Measurements from ENCODE around the gene ABLIM2.

The ABLIM2 gene

DNA sequence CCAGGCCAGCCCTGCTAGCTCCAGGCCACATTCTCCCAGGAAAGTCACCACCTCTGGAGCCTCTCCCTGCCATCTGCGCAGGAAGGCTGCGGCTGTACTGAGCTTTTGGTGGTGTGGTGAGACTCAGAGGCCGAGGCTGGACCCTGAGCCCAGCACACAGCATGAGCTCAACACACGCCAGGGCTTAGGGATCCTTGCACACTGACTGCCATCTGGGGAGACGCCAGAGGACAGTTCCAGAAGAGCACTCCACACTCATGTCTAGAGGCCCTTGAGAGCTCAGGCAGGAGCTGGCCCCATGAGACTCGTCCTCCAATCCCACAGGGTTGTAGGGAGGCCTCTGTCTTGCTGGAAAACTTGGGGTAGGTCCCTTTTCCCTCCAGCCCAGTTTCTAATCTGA, 40.6 kb downstream of the ABLIM2 start:
- Mint-ChIP-seq H3K27ac (no peak overlapping the region), H3K4me1 (peaks cover 23% of the 10 kb centered on the region), H3K27me3 (peaks cover 15% of the 10 kb centered on the region), H3K9me3 (no peaks in the 10 kb centered on the region), H3K4me3 (no peak overlapping the region)
- ATAC-seq (no peak), DNase-seq (no peak)

DNA sequence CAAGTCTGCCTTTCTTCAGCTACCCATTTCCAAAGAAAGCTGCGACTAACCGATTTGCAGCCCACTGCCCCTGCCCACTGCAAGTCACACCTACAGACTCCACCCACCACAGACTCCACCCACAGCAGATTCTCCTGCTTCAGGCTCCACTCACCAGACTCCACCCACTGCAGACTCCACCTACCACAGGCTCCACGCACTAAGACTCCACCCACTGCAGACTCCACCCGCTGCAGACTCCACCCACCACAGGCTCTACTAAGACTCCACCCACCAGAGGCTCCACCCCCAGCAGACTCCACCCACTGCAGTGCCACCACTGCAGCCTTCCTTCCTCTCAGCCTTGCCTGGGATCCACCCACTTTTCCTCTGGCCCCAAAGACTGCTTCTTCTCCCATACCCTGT, 41.3 kb downstream of the ABLIM2 start:
- Mint-ChIP-seq H3K4me3 (no peak overlapping the region), H3K27ac (peak overlapping the region in 1 of 2 donors; percentile 27), H3K4me1 (peaks cover 23% of the 10 kb centered on the region), H3K9me3 (no peaks in the 10 kb centered on the region), H3K27me3 (peaks cover 12% of the 10 kb centered on the region)
- ATAC-seq, result peak; percentile 38
- DNase-seq, result peak; percentile 9 to 23

DNA sequence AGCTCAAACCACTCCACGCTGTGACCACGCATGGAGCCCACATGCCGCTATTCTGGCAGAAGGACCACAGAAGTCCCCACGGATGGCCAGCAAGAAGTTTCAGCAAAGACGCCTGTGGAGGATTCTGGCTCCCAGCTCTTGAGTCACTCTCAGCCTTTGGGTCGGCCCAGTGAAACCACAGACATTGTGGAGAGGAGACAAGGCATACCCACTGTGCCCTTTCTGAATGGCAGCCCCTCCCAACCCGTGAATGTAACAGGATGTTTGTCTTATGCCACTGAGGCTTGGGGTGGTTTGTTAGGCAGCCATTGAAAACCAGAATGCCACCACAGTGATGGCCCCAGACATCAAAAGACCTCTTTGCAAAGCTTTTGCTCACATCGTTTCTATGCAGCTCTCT, 42.7 kb downstream of the ABLIM2 start:
- H3K27ac Mint-ChIP-seq, result no peak overlapping the region
- no peak for DNase-seq
- ATAC-seq, result peak; percentile 62
- H3K4me1 Mint-ChIP-seq, result peaks cover 23% of the 10 kb centered on the region
- no peaks in the 10 kb centered on the region for H3K9me3 Mint-ChIP-seq
- no peak overlapping the region for H3K4me3 Mint-ChIP-seq
- H3K27me3 Mint-ChIP-seq, result peaks cover 8% of the 10 kb centered on the region

DNA sequence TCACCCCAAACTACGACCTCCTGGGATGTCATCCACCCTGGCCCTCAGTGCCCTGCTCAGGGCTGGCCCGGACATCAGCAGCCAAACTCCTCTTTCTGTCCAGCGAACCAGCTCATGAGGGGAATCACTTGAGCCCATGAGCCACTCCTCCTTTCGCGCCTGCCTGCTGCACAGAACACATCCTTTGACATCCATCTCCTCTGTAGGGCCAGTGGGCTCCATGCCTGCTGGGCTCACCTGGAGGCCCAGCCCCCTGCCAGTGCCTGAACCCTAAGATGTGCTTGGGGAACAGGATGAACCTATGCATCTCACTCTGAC, 43.5 kb downstream of the ABLIM2 start:
- ATAC-seq, result no peak

DNA sequence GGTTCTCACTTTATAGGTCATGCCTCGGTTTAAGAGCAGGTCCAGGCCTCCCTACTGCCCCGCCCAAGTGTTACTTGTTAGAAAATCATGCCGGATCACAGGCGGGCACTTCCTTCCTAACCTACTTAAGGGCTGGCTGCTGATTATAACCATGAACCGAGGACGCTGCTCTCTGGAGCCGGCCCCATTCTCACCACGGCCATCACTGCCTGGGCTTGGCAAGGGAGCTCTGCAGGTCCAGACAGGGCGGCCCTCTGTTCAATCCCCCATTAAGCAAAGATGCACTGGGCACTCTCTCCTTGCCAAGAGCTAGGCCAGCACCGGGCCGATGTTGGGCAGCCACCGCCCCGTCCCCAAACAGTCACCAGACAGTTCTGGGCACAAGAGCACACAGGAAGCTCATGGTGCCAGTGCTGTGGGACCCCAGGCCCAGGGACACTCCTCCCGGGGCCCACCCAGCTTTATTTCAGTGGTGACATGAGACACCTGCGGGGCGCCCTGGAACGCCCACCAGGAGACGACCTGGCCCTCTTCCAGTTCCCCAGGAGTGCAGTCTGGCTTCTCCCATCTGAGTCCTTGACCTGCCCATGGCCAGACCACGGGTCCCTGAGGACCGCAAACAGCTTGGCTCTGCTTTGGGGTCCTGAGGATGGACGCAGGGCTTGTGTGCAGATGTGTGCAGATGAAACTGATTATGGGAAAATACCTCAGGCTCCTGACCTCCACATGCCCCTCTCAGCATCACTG, 44.0 kb downstream of the ABLIM2 start:
- no peak for ATAC-seq

More for the DNA sequence above, 43.5 kb downstream of the ABLIM2 start:
- Mint-ChIP-seq H3K27ac (no peak overlapping the region), H3K4me1 (peaks cover 23% of the 10 kb centered on the region), H3K27me3 (peaks cover 8% of the 10 kb centered on the region), H3K4me3 (no peak overlapping the region), H3K9me3 (no peaks in the 10 kb centered on the region)
- DNase-seq, result no peak

DNA sequence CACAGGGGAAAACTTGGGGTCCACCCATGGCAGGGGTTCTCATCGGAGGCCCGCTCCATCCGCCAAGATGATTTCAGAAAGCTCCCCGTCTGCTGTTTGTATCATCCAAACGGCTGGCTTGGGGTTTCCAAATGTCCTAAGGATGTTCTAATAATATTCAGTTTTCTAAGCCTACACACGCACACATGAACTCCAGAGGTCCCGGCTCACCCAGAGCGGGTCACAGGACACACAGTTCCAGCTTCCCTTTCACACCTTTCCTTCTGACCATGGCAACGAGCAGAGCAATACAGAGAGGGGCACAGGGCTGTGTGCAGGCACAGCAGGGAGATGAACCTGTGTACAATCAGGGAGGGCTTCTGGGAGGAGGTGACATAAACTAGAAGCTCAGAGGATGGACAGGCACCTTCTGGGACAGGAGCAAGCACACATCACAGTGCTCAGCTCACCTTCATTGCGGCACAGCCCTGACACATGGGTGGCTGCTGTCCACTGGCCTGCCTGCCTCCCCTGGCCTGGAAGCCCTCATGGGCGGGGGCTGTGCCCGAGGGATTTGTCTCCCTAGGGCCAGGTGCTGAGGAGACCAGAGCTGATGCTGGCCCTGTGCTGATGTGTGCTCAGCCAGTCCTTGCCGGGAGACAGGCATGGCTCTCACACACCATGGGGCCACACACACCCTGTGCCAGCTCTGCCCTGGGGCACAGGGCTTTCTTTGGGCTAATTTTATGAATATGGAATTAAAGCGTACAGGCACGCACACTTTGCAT, 44.8 kb downstream of the ABLIM2 start:
- peaks cover 19% of the 10 kb centered on the region for H3K27me3 Mint-ChIP-seq
- no peak for ATAC-seq
- H3K4me3 Mint-ChIP-seq, result no peak overlapping the region
- H3K27ac Mint-ChIP-seq, result peak overlapping the region in 1 of 2 donors; percentile 24
- no peaks in the 10 kb centered on the region for H3K9me3 Mint-ChIP-seq
- DNase-seq, result no peak
- peaks cover 23% of the 10 kb centered on the region for H3K4me1 Mint-ChIP-seq

More for the DNA sequence above, 44.0 kb downstream of the ABLIM2 start:
- Mint-ChIP-seq H3K27ac (no peak overlapping the region), H3K9me3 (no peaks in the 10 kb centered on the region), H3K4me3 (no peak overlapping the region), H3K27me3 (peaks cover 11% of the 10 kb centered on the region), H3K4me1 (peaks cover 23% of the 10 kb centered on the region)
- no peak for DNase-seq

DNA sequence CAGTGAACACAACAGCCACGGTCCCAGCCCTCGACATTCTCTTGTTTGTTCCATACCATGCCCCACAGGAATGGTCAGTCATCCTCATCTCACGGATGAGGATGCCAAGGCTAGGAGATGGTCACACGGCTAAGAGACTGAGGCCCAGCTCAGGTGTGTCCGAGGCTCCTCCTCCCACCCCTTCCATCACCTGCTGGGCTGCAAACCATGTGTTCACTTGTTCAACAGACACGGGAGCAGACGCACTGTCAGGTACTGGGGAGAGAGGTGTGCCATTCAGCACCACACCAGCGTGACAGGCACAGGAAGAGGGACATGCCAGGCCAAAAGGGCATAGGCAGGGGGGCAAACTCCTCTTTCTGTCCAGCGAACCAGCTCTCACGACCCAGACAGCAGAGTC, 45.9 kb downstream of the ABLIM2 start:
- ATAC-seq, result no peak
- Mint-ChIP-seq H3K4me1 (peaks cover 23% of the 10 kb centered on the region), H3K4me3 (no peak overlapping the region), H3K9me3 (no peaks in the 10 kb centered on the region), H3K27me3 (peaks cover 21% of the 10 kb centered on the region), H3K27ac (no peak overlapping the region)
- no peak for DNase-seq

DNA sequence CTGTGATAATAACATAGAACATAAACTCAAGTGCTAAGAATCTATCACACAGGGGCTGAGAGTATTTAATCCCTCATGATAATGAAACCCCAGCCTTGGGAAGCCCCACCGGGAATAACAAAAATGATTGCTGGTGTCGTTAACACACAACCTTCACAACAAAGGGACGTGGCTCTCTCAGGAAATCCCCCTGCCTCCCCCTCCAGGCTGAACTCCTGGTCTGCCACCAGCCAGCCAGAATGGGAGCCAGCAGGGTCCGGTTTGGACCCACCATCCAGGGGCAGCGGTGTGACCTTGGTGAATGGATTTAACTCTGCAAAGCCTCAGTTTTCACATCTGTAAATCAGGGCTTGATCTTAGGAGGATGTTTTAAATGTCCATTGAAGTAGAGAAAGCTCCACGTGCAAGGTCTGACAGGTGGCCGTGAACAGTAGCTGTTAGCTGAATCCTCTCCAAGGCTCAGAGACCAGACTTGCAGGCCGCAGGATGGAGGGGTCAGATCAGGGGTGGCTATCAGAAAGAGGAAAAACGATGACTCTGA, 46.5 kb downstream of the ABLIM2 start:
- no peak for ATAC-seq
- no peaks in the 10 kb centered on the region for H3K9me3 Mint-ChIP-seq
- peaks cover 17% of the 10 kb centered on the region for H3K4me1 Mint-ChIP-seq
- H3K27me3 Mint-ChIP-seq, result peaks cover 15% of the 10 kb centered on the region
- H3K4me3 Mint-ChIP-seq, result no peak overlapping the region
- no peak for DNase-seq
- no peak overlapping the region for H3K27ac Mint-ChIP-seq

DNA sequence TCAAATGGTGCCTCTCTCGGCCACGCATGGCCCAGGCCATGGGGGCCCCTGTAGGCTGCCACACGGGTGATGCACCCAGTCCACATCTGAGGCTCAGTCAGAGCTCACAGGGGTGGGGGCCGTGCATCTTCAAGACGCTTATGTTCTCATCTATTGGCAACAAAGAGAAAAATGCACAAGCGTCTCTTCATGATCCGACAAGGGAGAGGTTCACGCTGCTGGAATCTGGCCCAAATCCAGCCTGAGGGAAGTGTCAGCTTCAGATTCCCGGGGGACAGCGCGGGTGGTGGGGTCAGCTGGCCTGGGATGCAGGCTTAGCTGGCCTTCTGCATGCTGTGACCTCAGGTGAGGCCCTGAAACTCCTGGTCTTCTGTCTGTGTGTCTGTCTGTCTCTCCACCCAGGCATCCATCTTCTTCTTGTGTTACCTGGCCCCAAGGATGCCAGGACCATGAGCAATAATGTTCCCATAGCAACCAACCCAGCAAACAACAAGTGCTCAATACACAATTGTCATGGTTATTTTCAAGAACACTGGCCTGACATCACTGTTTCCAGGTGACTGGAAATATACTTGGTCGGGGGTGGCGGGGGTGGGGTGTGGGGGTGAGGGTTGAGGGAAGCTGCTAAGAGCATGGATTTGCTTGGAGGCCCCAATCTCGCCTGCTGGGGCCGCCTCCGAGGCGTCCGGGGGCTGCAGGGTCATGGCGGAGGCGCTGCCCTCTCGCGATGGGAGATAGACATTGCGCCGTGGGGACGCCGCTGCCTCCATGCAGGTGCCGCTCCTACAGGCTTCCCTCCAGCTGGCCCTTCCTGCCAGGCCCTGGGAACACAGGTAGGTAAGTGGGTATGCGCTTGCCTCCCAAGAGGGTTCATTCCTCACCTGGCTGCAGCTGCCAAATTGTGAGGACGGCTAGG, 48.3 kb downstream of the ABLIM2 start:
- Mint-ChIP-seq H3K27ac (no peak overlapping the region), H3K27me3 (peaks cover 13% of the 10 kb centered on the region), H3K9me3 (no peaks in the 10 kb centered on the region), H3K4me3 (no peak overlapping the region), H3K4me1 (peaks cover 1% of the 10 kb centered on the region)
- DNase-seq (no peak), ATAC-seq (no peak)

DNA sequence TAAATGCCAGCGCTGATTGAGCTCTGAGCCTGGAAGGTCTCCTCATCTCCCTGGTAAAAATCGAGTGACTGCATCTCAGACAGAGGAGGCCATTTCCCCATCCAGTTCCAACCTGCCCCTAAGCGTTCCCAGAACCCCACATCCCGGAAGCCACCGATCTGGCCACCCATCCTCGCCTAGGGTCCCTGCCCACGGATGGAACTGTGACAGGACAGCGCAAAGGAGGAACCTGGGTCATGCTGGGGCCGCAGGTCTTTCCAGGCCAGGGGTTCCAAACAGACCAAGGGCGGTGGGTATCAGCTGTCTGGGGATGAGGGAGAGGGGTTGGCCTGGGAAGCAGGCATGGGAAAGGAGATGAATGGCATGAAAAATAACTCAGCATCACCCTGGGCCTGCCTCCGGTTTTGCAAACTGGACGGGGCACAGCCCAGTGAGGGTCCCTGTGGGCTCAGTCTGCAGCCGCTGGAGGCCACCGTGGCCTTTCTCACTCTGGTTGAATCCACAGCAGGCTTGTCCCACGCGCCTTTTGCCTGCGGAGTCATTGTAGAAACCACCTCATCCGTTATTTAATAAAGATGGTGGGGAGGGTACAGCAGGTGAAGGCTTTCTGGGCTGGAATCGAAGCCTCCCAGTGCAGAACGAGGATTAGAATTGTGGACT, 49.1 kb downstream of the ABLIM2 start:
- H3K9me3 Mint-ChIP-seq, result no peaks in the 10 kb centered on the region
- no peak for ATAC-seq
- DNase-seq, result no peak
- H3K27me3 Mint-ChIP-seq, result peaks cover 13% of the 10 kb centered on the region
- H3K4me1 Mint-ChIP-seq, result no peaks in the 10 kb centered on the region
- no peak overlapping the region for H3K27ac Mint-ChIP-seq
- no peak overlapping the region for H3K4me3 Mint-ChIP-seq

DNA sequence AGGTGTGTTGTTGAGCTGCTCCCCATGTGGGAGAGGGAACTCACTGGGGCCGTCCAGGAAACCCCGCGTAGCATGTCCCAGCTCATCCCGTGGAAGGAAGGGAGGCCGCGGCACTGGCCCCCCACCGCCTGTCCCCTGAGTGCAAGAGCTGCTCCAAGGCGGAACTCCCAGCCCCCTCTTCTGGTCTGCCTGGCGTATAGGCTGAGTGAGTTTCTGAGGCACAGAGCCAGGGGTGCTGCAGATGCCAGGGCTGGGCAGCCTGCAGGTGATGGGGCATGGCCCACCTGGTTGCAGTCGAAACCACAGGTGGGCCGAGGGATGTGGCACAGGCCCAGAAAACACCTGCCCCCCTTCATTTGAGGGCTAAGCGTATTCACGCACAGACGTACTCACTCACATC, 49.6 kb downstream of the ABLIM2 start:
- Mint-ChIP-seq H3K27ac (no peak overlapping the region), H3K4me3 (no peak overlapping the region), H3K9me3 (no peaks in the 10 kb centered on the region), H3K27me3 (peaks cover 13% of the 10 kb centered on the region), H3K4me1 (no peaks in the 10 kb centered on the region)
- ATAC-seq (no peak), DNase-seq (no peak)

DNA sequence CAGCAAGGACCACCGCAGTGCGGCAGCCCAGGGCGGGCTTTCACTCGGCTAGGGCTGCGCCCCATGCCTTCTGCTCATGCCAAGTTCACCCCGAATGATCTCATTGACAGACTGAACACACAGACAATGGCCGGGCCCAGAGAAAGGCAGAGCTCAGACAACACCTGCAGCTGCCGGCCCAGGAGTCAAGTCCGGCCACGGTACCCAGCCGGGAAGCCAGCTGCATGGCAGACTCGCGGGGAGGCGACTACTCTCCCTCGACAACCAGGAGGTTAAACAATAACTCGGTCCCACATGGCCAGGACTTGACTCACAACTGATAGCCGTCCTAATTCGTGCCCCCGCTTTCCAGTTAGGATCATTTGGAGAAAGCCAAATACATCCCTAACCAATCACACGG, 50.4 kb downstream of the ABLIM2 start:
- no peak overlapping the region for H3K27ac Mint-ChIP-seq
- ATAC-seq (no peak), DNase-seq (no peak)
- H3K4me1 Mint-ChIP-seq, result no peaks in the 10 kb centered on the region
- H3K27me3 Mint-ChIP-seq, result peaks cover 13% of the 10 kb centered on the region
- H3K9me3 Mint-ChIP-seq, result no peaks in the 10 kb centered on the region
- H3K4me3 Mint-ChIP-seq, result no peak overlapping the region

DNA sequence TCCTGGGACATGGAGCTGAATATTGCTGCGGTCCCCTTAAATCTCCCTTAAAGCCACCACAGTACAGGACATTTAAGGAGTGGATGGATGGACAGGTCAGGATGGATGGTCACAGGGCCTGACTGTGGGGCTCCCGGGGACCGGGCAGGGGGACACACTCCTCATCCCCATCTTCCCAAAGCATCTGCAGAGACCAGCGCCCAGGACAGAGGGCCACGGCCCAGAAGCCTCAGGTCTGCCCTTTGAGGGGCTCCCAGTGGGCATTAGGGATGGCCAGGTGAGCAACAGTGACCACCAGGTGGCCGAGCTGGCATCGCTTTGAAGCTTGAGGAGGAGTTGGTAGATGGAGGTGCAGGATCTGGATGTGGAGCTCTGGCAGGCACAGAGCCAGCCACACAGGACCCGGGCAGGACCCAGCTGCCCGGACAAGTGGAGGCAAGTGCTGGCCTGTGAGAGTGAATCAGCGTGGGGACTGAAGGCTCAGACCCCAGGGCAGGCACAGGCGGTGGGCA, 51.4 kb downstream of the ABLIM2 start:
- no peaks in the 10 kb centered on the region for H3K9me3 Mint-ChIP-seq
- DNase-seq, result no peak
- H3K27me3 Mint-ChIP-seq, result peaks cover 13% of the 10 kb centered on the region
- no peak overlapping the region for H3K27ac Mint-ChIP-seq
- no peaks in the 10 kb centered on the region for H3K4me1 Mint-ChIP-seq
- ATAC-seq, result no peak
- no peak overlapping the region for H3K4me3 Mint-ChIP-seq

DNA sequence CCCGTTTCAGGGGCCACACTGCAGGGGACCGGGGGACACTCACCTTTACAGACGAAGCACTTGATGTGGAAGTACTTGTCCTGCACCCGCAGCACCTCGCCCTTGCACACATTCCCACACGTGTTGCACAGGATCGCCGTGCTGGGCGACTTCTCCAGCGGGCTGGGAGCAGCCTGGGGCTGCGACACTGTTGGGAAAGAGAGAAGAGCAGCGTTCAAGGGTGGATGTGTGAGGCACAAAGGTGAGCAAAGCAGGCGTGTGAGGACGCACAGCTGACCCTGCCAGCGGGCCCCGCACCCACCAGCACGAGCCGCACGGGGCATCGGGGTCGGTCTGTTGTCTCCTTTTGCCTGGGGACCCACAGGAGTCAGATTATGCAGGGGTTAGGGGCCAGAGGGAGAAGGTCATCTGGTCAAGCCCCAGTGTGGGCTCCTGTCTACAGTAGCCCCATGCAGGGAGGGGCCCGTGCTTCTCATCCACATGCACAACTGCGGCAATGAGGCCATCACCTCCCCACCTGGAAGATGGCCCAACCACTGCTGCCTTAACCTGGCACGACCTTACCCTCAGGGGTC, 52.1 kb downstream of the ABLIM2 start:
- no peaks in the 10 kb centered on the region for H3K9me3 Mint-ChIP-seq
- DNase-seq (no peak), ATAC-seq (no peak)
- H3K4me3 Mint-ChIP-seq, result no peak overlapping the region
- H3K27ac Mint-ChIP-seq, result no peak overlapping the region
- peaks cover 13% of the 10 kb centered on the region for H3K27me3 Mint-ChIP-seq
- H3K4me1 Mint-ChIP-seq, result no peaks in the 10 kb centered on the region

Measured in stimulated activated naive CD8-positive, alpha-beta T cell treated with anti-CD3 and anti-CD28 coated beads, Interleukin-15, amount 100 ng/mL, for 72 hours (primary cell).